A549 (cell line): ENCODE data around the gene CD96.

Experiments used
- CTCF ChIP-seq: fragments of >200 bp; sonication (Bioruptor Twin); formaldehyde crosslinking; IDR thresholded peaks from 3 replicates; pipeline ENCODE4 v1.5.1; 2016
- EP300 ChIP-seq, 2 experiments: fragments of >200 bp; sonication (Bioruptor Twin); formaldehyde crosslinking; IDR thresholded peaks; 2 replicates in 1 of 2; 3 replicates in 1 of 2; pipeline ENCODE4 v1.6.1; 2016 to 2017
- HOXA7 ChIP-seq: fragments of 250-450 bp; sonication (Bioruptor Pico); IDR thresholded peaks from 2 replicates; pipeline ENCODE4 v1.5.0; 2020; ENCODE audit warnings: mild to moderate bottlenecking, moderate library complexity
- MYC ChIP-seq: IDR thresholded peaks from 2 replicates; pipeline ENCODE4 v1.6.1; 2012; ENCODE audit warnings: mild to moderate bottlenecking, inconsistent platforms, low read length, improper control_type of control experiment, borderline replicate concordance
- POLR2A ChIP-seq: IDR thresholded peaks from 2 replicates; pipeline ENCODE4 v1.6.1; 2012; ENCODE audit warnings: mild to moderate bottlenecking, low read length
- REST ChIP-seq: fragments of 200-600 bp; sonication (generic); IDR thresholded peaks from 2 replicates; pipeline ENCODE4 v1.6.1; 2016; ENCODE audit warnings: antibody characterized with exemption, mild to moderate bottlenecking, moderate library complexity
- RFX5 ChIP-seq: fragments of 450-650 bp; IDR thresholded peaks from 2 replicates; pipeline ENCODE4 v1.7.1; 2014; ENCODE audit warnings: antibody characterized with exemption, mild to moderate bottlenecking, moderate library complexity
- SMC3 ChIP-seq: fragments of >200 bp; sonication (Bioruptor Twin); formaldehyde crosslinking; IDR thresholded peaks from 3 replicates; pipeline ENCODE4 v1.6.1; 2018; ENCODE audit warnings: inconsistent platforms
- TP53 ChIP-seq: fragments of 250-450 bp; sonication (Bioruptor Pico); IDR thresholded peaks from 2 replicates; pipeline ENCODE4 v1.5.0; 2021; ENCODE audit warnings: mild to moderate bottlenecking, moderate library complexity
- ZC3H11A ChIP-seq: fragments of 450-650 bp; IDR thresholded peaks from 2 replicates; pipeline ENCODE4 v1.6.1; 2014; ENCODE audit warnings: antibody characterized with exemption, mild to moderate bottlenecking
- TF ChIP-seq, protein P1 (sequence below): fragments of >200 bp; sonication (Bioruptor Twin); formaldehyde crosslinking; IDR thresholded peaks from 2 replicates; pipeline ENCODE4 v1.6.1; 2016

DNA sequence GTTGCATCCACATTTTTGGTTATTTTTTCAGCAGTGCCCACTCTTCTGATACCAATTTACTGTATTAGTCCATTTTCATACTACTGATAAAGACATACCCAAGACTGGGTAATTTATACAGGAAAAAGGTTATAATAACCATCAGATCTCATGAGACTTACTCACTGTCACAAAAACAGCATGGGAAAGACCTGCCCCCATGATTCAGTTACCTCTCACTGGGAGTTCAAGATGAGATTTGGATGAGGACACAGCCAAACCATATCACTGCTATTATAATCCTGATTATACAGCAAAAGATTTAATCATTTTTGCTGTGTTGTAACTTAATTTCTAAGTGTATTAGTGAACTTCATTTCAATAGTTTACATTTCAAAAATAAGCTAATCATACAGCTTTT lies 46.5 kb downstream of the CD96 start:
- no peak for TF ChIP-seq CTCF
- TF ChIP-seq, protein P1, sequence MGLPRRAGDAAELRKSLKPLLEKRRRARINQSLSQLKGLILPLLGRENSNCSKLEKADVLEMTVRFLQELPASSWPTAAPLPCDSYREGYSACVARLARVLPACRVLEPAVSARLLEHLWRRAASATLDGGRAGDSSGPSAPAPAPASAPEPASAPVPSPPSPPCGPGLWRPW, result no peak
- TF ChIP-seq POLR2A, result no peak
- no peak for TF ChIP-seq MYC
- TF ChIP-seq EP300 (IDR thresholded peaks at IDR 0.05), result no peak
- TF ChIP-seq SMC3, result no peak
- no peak for TF ChIP-seq REST
- TF ChIP-seq RFX5, result no peak
- no peak for TF ChIP-seq TP53 (CRISPR knock-in tag)
- no peak for TF ChIP-seq HOXA7
- TF ChIP-seq ZC3H11A, result no peak
